ENCODE results near the gene NLGN1.
"Not testable (repeated sequence)": the region's sequence is repeated elsewhere in the genome, so short reads cannot be mapped to it uniquely, and the experiment has no call there.

DNA sequence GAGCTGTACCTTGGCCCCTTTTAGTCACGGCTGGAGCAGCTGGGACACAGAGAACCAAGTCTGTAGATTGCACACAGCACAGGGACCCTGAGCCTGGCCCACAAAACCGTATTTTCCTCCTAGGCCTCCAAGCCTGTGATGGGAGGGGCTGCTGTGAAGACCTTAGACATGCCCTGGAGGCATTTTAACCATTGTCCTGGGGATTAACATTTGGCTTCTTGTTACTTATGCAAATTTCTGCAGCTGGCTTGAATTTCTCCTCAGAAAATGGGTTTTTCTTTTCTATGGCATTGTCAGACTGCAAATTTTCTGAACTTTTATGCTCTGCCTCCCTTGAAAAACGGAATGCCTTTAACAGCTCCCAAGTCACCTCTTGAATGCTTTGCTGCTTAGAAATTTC, 197.3 kb downstream of the NLGN1 start:
- TF ChIP-seq, protein P1, sequence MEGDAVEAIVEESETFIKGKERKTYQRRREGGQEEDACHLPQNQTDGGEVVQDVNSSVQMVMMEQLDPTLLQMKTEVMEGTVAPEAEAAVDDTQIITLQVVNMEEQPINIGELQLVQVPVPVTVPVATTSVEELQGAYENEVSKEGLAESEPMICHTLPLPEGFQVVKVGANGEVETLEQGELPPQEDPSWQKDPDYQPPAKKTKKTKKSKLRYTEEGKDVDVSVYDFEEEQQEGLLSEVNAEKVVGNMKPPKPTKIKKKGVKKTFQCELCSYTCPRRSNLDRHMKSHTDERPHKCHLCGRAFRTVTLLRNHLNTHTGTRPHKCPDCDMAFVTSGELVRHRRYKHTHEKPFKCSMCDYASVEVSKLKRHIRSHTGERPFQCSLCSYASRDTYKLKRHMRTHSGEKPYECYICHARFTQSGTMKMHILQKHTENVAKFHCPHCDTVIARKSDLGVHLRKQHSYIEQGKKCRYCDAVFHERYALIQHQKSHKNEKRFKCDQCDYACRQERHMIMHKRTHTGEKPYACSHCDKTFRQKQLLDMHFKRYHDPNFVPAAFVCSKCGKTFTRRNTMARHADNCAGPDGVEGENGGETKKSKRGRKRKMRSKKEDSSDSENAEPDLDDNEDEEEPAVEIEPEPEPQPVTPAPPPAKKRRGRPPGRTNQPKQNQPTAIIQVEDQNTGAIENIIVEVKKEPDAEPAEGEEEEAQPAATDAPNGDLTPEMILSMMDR (IDR thresholded peaks at IDR 0.05; ENCODE audit: poor library complexity, severe bottlenecking): not testable (repeated sequence)
- TF ChIP-seq POLR2AphosphoS5 (IDR thresholded peaks at IDR 0.05); SMC3 (conservative IDR thresholded peaks at IDR 0.05; ENCODE audit: poor library complexity); MXI1 (conservative IDR thresholded peaks at IDR 0.05; ENCODE audit: poor library complexity, severe bottlenecking); RAD21 (conservative IDR thresholded peaks at IDR 0.05): not testable (repeated sequence)

Data from neural cell (in vitro differentiated cells).